MG63 (cell line): ENCODE data around the gene ID3. TPM values are rescaled to one million over a fixed set of nuclear protein-coding genes. Genes with fewer than 3 reads are reported as not detected.

Experiments used
- DNase-seq: peaks from one replicate; pipeline ENCODE4 v3.0.0-alpha.2; 2020
- H3K27me3 ChIP-seq: fragments of 250-450 bp; sonication (Bioruptor Pico); 2 replicates; pipeline ENCODE4 v1.5.1; 2020; ENCODE audit warnings: mild to moderate bottlenecking, moderate library complexity
- H3K36me3 ChIP-seq: fragments of 250-450 bp; sonication (Bioruptor Pico); 2 replicates; pipeline ENCODE4 v1.5.1; 2020; ENCODE audit warnings: mild to moderate bottlenecking, moderate library complexity
- H3K4me3 ChIP-seq: fragments of 250-450 bp; sonication (Bioruptor Pico); 2 replicates; pipeline ENCODE4 v1.5.1; 2020; ENCODE audit warnings: mild to moderate bottlenecking, moderate library complexity
- H3K9me3 ChIP-seq: fragments of 250-450 bp; sonication (Bioruptor Pico); 2 replicates; pipeline ENCODE4 v1.5.1; 2020; ENCODE audit warnings: mild to moderate bottlenecking, moderate library complexity
- total RNA-seq: library from RNA; depleted of rRNA; stranded (reverse); fragments of >200 nt; shearing (Covaris generic); gene quantifications from 2 replicates; pipeline ENCODE4 v1.2.3, GENCODE V29; 2014; ENCODE audit warnings: low replicate concordance; rRNA removed

Gene ID3
- 190 and 463 TPM in 2 replicates for total RNA-seq

GRCh38 chr1:23559136-23559984 is at the start of gene ID3:
Gene ID3 (minus strand): TSS chr1:23559501. CDS start chr1:23559426, 75 bp downstream.
- H3K36me3 ChIP-seq: peaks cover 25% of the 10 kb centered on the region
- H3K27me3 ChIP-seq: no peaks in the 10 kb centered on the region
- DNase-seq: peak; percentile 98

GRCh38 chr1:23607944-23608343 is 48.6 kb upstream of the ID3 start:
- no peaks in the 10 kb centered on the region for H3K9me3 ChIP-seq

More at GRCh38 chr1:23559136-23559984, at the start of gene ID3:
- no peaks in the 10 kb centered on the region for H3K9me3 ChIP-seq
- H3K4me3 ChIP-seq: peak within 1 kb of the TSS; percentile 81

GRCh38 chr1:23601968-23602876 is 42.9 kb upstream of the ID3 start:
- DNase-seq: no peak
- Histone ChIP-seq H3K27me3 (no peaks in the 10 kb centered on the region), H3K4me3 (no peak overlapping the region), H3K9me3 (no peaks in the 10 kb centered on the region), H3K36me3 (no peaks in the 10 kb centered on the region)

More at GRCh38 chr1:23607944-23608343, 48.6 kb upstream of the ID3 start:
- DNase-seq: no peak
- Histone ChIP-seq H3K27me3 (no peaks in the 10 kb centered on the region), H3K36me3 (no peaks in the 10 kb centered on the region), H3K4me3 (no peak overlapping the region)

GRCh38 chr1:23601135-23601967 is 42.0 kb upstream of the ID3 start:
- Histone ChIP-seq H3K9me3 (no peaks in the 10 kb centered on the region), H3K4me3 (no peak overlapping the region), H3K27me3 (no peaks in the 10 kb centered on the region), H3K36me3 (no peaks in the 10 kb centered on the region)
- DNase-seq: no peak

- no peak for DNase-seq
- Histone ChIP-seq H3K27me3 (no peaks in the 10 kb centered on the region), H3K4me3 (no peak overlapping the region), H3K36me3 (no peaks in the 10 kb centered on the region), H3K9me3 (no peaks in the 10 kb centered on the region)
Measured at GRCh38 chr1:23600283-23600682, 41.0 kb upstream of the ID3 start.

- no peaks in the 10 kb centered on the region for H3K9me3 ChIP-seq
- no peaks in the 10 kb centered on the region for H3K36me3 ChIP-seq
- H3K27me3 ChIP-seq: no peaks in the 10 kb centered on the region
- no peak for DNase-seq
- H3K4me3 ChIP-seq: no peak overlapping the region
Measured at GRCh38 chr1:23599125-23599524, 39.8 kb upstream of the ID3 start.

GRCh38 chr1:23598424-23598823 is 39.1 kb upstream of the ID3 start:
- DNase-seq: no peak
- Histone ChIP-seq H3K36me3 (no peaks in the 10 kb centered on the region), H3K9me3 (no peaks in the 10 kb centered on the region), H3K27me3 (no peaks in the 10 kb centered on the region), H3K4me3 (no peak overlapping the region)

GRCh38 chr1:23597635-23598388 is 38.5 kb upstream of the ID3 start:
- no peak for DNase-seq
- no peak overlapping the region for H3K4me3 ChIP-seq
- no peaks in the 10 kb centered on the region for H3K9me3 ChIP-seq
- H3K36me3 ChIP-seq: no peaks in the 10 kb centered on the region
- no peaks in the 10 kb centered on the region for H3K27me3 ChIP-seq

GRCh38 chr1:23596382-23597358 is 37.4 kb upstream of the ID3 start:
- no peaks in the 10 kb centered on the region for H3K27me3 ChIP-seq
- H3K36me3 ChIP-seq: no peaks in the 10 kb centered on the region
- H3K4me3 ChIP-seq: no peak overlapping the region
- H3K9me3 ChIP-seq: no peaks in the 10 kb centered on the region
- DNase-seq: no peak

GRCh38 chr1:23594927-23595353 is 35.6 kb upstream of the ID3 start:
- Histone ChIP-seq H3K27me3 (no peaks in the 10 kb centered on the region), H3K4me3 (no peak overlapping the region), H3K9me3 (no peaks in the 10 kb centered on the region), H3K36me3 (no peaks in the 10 kb centered on the region)
- DNase-seq: no peak

GRCh38 chr1:23594149-23594907 is 35.0 kb upstream of the ID3 start:
- no peak overlapping the region for H3K4me3 ChIP-seq
- H3K36me3 ChIP-seq: no peaks in the 10 kb centered on the region
- no peaks in the 10 kb centered on the region for H3K9me3 ChIP-seq
- DNase-seq: no peak
- no peaks in the 10 kb centered on the region for H3K27me3 ChIP-seq

- H3K27me3 ChIP-seq: no peaks in the 10 kb centered on the region
- DNase-seq: no peak
- H3K36me3 ChIP-seq: no peaks in the 10 kb centered on the region
- H3K9me3 ChIP-seq: no peaks in the 10 kb centered on the region
- no peak overlapping the region for H3K4me3 ChIP-seq
Measured at GRCh38 chr1:23593556-23594148, 34.4 kb upstream of the ID3 start.

GRCh38 chr1:23593042-23593521 is 33.8 kb upstream of the ID3 start:
- no peak overlapping the region for H3K4me3 ChIP-seq
- no peaks in the 10 kb centered on the region for H3K36me3 ChIP-seq
- no peaks in the 10 kb centered on the region for H3K27me3 ChIP-seq
- DNase-seq: no peak
- no peaks in the 10 kb centered on the region for H3K9me3 ChIP-seq
